Loucy (cell line): ENCODE results near the gene RIMBP2.

Experiments used
- H2AFZ ChIP-seq: fragments of 200-600 bp; sonication (generic); 2 replicates; pipeline ENCODE4 v1.6.0; 2016; ENCODE audit warnings: antibody characterized with exemption, mild to moderate bottlenecking, low read length, moderate library complexity
- H3F3A ChIP-seq: fragments of 200-600 bp; 2 replicates; pipeline ENCODE4 v1.6.0; 2016; ENCODE audit warnings: antibody characterized with exemption, low read depth, mild to moderate bottlenecking
- H3K27me3 ChIP-seq: fragments of 200-600 bp; sonication (generic); 2 replicates; pipeline ENCODE4 v1.6.1; 2014; ENCODE audit warnings: low read length, mild to moderate bottlenecking; ENCODE audit not compliant: insufficient read depth, poor library complexity, severe bottlenecking
- H3K36me3 ChIP-seq: fragments of 200-600 bp; sonication (generic); 2 replicates; pipeline ENCODE4 v1.6.1; 2016; ENCODE audit warnings: low read length; ENCODE audit not compliant: insufficient read depth
- H3K4me1 ChIP-seq: fragments of 200-600 bp; sonication (generic); 2 replicates; pipeline ENCODE4 v1.5.1; 2014; ENCODE audit warnings: low read length, mild to moderate bottlenecking; ENCODE audit not compliant: insufficient read depth, poor library complexity, severe bottlenecking
- H3K4me2 ChIP-seq: fragments of 200-600 bp; sonication (generic); 2 replicates; pipeline ENCODE4 v1.6.0; 2014; ENCODE audit warnings: antibody characterized with exemption, low read length, low read depth, mild to moderate bottlenecking; ENCODE audit not compliant: poor library complexity, severe bottlenecking
- H3K4me3 ChIP-seq: fragments of 200-600 bp; sonication (generic); 2 replicates; pipeline ENCODE4 v1.5.1; 2014; ENCODE audit warnings: low read length, mild to moderate bottlenecking, mixed read lengths; ENCODE audit not compliant: poor library complexity, severe bottlenecking
- H3K79me2 ChIP-seq: fragments of 200-600 bp; sonication (generic); 2 replicates; pipeline ENCODE4 v1.6.1; 2014; ENCODE audit warnings: low read length; ENCODE audit not compliant: insufficient read depth
- H3K9ac ChIP-seq: fragments of 200-600 bp; sonication (generic); 2 replicates; pipeline ENCODE4 v1.6.0; 2014; ENCODE audit warnings: mild to moderate bottlenecking, low read depth, low read length, moderate library complexity; ENCODE audit not compliant: poor library complexity, severe bottlenecking
- H3K9me2 ChIP-seq: fragments of 200-600 bp; sonication (generic); replicated peaks from 2 replicates; pipeline ENCODE4 v1.6.1; 2016; ENCODE audit warnings: low read depth, low read length, mixed read lengths
- H3K9me3 ChIP-seq: fragments of 200-600 bp; sonication (generic); 2 replicates; pipeline ENCODE4 v1.6.1; 2014; ENCODE audit warnings: mild to moderate bottlenecking, antibody characterized with exemption, low read length, low read depth; ENCODE audit not compliant: insufficient read depth
- H4K20me1 ChIP-seq: fragments of 200-600 bp; sonication (generic); 2 replicates; pipeline ENCODE4 v1.6.0; 2014; ENCODE audit warnings: antibody characterized with exemption, low read length, mild to moderate bottlenecking; ENCODE audit not compliant: insufficient read depth, poor library complexity, severe bottlenecking
- CTCF ChIP-seq: fragments of 200-600 bp; sonication (generic); conservative IDR thresholded peaks from 2 replicates; pipeline ENCODE4 v1.5.1; 2014; ENCODE audit warnings: mild to moderate bottlenecking, antibody characterized with exemption, low read length
- EZH2phosphoT487 ChIP-seq: fragments of 200-600 bp; IDR thresholded peaks from 2 replicates; pipeline ENCODE4 v1.6.1; 2018; ENCODE audit warnings: antibody characterized with exemption, mild to moderate bottlenecking, moderate library complexity, borderline replicate concordance

Gene RIMBP2

DNA sequence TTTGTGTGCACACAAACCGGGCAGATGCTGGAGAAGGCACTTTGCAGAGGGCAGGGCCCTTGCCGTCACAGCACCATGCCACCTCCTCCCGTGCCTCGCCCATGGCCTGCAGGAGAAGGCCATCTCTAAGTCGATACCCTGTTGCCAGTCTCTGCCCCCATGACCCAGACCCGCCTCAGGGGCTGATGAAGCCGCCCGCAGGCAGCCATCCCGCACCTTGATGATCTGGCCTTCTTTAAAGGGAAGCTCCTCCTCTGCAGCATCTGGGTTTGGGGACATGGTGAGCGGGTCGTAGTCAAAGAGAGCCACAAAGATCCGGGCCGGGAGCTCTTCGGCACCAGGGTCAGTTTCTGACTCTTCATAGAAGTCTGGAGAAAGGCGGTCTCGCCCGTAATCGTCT, 302.2 kb downstream of the RIMBP2 start:
- no peaks in the 10 kb centered on the region for H3K27me3 ChIP-seq
- no peak for TF ChIP-seq EZH2phosphoT487
- no peak for TF ChIP-seq CTCF
- no peaks in the 10 kb centered on the region for H3F3A ChIP-seq
- no peaks in the 10 kb centered on the region for H3K9me2 ChIP-seq
- peaks cover 3% of the 10 kb centered on the region; the same call in 1 of the 2 replicates for H3K9me3 ChIP-seq
- H3K4me3 ChIP-seq: no peak overlapping the region
- no peaks in the 10 kb centered on the region for H3K36me3 ChIP-seq
- H4K20me1 ChIP-seq: no peaks in the 10 kb centered on the region
- H3K9ac ChIP-seq: no peak overlapping the region
- no peak overlapping the region for H3K4me2 ChIP-seq
- no peaks in the 10 kb centered on the region for H3K4me1 ChIP-seq
- H2AFZ ChIP-seq: no peak overlapping the region
- H3K79me2 ChIP-seq: no peaks in the 10 kb centered on the region

- no peak overlapping the region for H3K4me2 ChIP-seq
These were observed 303.7 kb downstream of the RIMBP2 start for GRCh38 chr12:130412384-130412783.

DNA sequence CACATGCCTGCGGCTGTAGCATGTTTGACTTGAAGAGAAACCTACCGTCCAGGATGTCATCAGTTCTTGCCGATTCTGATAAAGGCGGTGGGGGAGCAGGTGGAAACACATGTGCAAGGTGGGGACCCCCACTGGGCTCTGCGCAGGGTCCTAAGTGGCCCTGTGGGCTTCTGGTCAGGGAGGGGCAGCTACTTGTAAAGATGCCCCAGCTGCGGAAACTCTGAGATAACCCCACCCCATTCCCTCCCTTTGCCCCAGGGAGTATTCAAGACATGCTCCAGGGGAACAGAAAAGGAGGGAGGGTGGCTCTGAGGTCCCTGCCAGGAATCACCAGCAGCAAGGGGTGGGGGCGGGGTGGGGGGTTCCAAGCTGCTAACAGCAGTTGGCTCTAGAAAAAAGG, 310.8 kb downstream of the RIMBP2 start:
- no peak overlapping the region for H3K9ac ChIP-seq
- no peaks in the 10 kb centered on the region for H4K20me1 ChIP-seq
- TF ChIP-seq EZH2phosphoT487 (no peak), CTCF (no peak)
- no peaks in the 10 kb centered on the region for H3K9me3 ChIP-seq
- no peaks in the 10 kb centered on the region for H3K36me3 ChIP-seq
- no peaks in the 10 kb centered on the region for H3F3A ChIP-seq
- H2AFZ ChIP-seq: no peak overlapping the region
- no peak overlapping the region for H3K4me2 ChIP-seq
- H3K4me1 ChIP-seq: no peaks in the 10 kb centered on the region
- no peaks in the 10 kb centered on the region for H3K79me2 ChIP-seq
- no peaks in the 10 kb centered on the region for H3K9me2 ChIP-seq
- H3K27me3 ChIP-seq: no peaks in the 10 kb centered on the region
- no peak overlapping the region for H3K4me3 ChIP-seq

More at GRCh38 chr12:130412384-130412783, 303.7 kb downstream of the RIMBP2 start:
- no peaks in the 10 kb centered on the region for H3K4me1 ChIP-seq
- H2AFZ ChIP-seq: no peak overlapping the region
- no peaks in the 10 kb centered on the region for H3K79me2 ChIP-seq
- no peak overlapping the region for H3K9ac ChIP-seq
- no peaks in the 10 kb centered on the region; the same call in 1 of the 2 replicates for H3K9me3 ChIP-seq
- no peak overlapping the region for H3K4me3 ChIP-seq
- no peaks in the 10 kb centered on the region for H3K9me2 ChIP-seq
- no peak for TF ChIP-seq EZH2phosphoT487
- H3K27me3 ChIP-seq: no peaks in the 10 kb centered on the region
- H3F3A ChIP-seq: no peaks in the 10 kb centered on the region
- H3K36me3 ChIP-seq: no peaks in the 10 kb centered on the region
- no peaks in the 10 kb centered on the region for H4K20me1 ChIP-seq

DNA sequence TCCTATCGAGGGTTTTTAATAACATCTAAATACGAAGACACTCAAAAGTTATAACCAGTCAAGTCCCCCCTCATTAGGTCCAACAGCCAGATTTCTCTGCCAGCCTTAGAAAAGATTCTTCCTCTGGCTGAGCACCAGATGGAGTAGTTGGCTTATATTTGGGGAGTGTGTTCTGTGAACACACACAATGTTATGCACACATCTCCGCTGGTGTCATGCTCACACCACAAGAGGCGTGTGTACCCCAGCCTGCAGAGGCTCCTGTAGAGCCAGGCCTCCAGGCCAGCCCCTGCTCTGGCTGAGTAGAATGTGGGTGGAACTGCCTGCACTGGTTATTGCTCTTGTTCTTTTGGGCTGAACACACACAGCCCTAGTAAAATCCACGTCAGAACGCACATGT, 314.4 kb downstream of the RIMBP2 start:
- H3K4me2 ChIP-seq: no peak overlapping the region

More for the DNA sequence above, 314.4 kb downstream of the RIMBP2 start:
- no peak for TF ChIP-seq CTCF
- H3K27me3 ChIP-seq: no peaks in the 10 kb centered on the region
- no peak overlapping the region for H3K9ac ChIP-seq
- H3K9me2 ChIP-seq: no peaks in the 10 kb centered on the region
- H3K36me3 ChIP-seq: no peaks in the 10 kb centered on the region
- H3K4me1 ChIP-seq: no peaks in the 10 kb centered on the region
- H2AFZ ChIP-seq: no peak overlapping the region
- no peaks in the 10 kb centered on the region for H3K9me3 ChIP-seq
- H4K20me1 ChIP-seq: no peaks in the 10 kb centered on the region
- no peaks in the 10 kb centered on the region for H3F3A ChIP-seq
- no peaks in the 10 kb centered on the region for H3K79me2 ChIP-seq
- H3K4me3 ChIP-seq: no peak overlapping the region
